GM18867 (cell line): ENCODE results near the gene SYTL3.

Experiments used
- ATAC-seq: cut with Tn5 transposase; IDR thresholded peaks from one replicate; pipeline ENCODE4 v1.9.1; 2021; ENCODE audit warnings: mild to moderate bottlenecking, moderate library complexity; ENCODE audit not compliant: unreplicated experiment

Gene SYTL3

DNA sequence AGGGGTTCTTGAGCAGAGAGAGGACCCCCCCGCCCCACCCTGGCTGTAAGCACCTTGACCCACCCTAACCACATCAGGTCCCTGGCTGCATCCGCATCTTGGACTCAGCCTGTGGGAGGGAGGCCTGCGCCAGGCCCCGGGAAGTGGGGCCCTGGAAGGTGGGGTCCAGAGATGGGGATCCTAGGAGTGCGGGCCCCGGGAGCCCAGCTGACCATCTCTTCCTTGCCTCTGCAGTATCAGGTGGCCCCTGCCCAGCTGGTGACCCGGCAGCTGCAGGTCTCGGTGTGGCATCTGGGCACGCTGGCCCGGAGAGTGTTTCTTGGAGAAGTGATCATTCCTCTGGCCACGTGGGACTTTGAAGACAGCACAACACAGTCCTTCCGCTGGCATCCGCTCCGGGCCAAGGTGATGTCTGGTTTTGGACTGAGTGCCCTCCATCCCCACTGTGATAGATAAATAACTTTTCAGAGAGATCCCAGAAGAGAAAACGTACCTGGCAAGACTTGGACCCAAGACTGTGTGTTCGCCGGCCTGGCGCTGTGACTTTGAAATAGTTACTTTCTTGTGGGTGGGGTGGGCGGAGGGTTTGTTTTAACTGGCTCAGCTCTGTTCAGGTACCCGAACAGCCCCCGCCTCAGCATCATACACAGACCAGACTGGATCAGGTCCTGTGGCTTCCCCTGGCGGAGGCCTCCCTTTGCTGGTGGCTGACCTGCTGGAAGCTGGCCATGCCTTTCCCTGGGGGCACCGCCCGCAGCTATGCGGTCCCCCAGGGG is 107.3 kb downstream of the SYTL3 start:
- ATAC-seq: no peak

DNA sequence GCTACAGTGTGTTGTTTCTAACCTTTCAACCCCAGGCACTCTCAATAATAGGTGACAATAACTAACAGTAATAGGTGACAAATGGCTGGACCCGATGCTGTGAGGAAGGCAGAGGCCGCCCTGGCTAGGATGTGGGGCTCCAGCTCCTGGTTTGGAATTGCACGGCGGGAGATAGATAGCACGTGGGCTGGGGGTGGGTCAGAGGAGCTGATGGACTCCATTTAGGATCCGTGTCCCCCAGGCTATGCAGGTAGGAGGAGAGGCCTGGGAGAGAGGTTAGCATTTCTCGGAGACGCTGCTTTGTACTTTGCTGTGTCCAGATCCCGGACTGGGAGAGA is 107.9 kb downstream of the SYTL3 start:
- ATAC-seq: no peak

DNA sequence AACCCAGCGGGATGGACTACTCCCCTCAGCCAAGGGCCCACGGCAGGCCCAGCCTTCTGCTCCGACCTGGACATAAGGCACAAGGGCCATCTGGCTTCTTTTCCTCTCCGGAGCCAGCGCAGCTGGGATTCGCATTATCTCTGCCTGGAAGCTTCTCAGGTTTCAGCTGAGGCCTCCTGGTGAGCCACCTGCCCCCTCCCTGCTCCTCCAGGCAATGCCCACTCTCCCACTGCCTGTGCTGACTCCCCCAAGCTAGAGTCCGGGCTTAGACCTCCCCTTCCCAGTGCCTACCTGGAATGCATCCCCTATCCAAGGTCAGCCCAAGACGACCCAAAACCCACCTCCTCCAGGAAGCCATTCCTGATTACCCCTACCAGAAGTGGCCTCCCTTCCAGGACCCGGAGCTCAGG is 108.6 kb downstream of the SYTL3 start:
- no peak for ATAC-seq

DNA sequence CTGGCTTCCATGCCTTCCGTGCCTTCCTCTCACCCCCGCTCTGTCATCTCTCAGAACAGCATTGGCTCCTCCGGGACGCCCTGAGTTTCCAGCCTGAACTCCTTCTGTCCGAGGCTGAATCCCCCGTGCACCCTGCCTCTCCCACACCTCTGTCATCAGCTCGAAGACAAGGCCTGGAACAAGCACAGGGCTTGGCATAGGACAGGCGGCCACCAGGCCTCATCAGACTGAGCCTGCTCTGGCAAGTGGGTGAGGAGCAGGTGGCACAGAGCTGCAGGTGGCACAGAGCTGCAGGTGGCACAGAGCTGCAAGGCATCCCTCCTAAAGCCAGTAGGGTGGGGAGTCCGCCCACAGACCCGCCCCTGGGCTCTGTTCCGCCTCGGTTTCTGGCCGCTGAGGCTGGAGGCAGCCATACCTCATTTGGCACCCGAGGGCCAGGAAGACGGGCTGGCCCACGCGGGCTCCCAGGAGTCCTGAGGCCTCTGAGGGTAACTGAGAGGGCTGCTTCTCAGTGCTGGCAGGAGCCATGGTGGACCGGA is 109.2 kb downstream of the SYTL3 start:
- ATAC-seq: no peak

DNA sequence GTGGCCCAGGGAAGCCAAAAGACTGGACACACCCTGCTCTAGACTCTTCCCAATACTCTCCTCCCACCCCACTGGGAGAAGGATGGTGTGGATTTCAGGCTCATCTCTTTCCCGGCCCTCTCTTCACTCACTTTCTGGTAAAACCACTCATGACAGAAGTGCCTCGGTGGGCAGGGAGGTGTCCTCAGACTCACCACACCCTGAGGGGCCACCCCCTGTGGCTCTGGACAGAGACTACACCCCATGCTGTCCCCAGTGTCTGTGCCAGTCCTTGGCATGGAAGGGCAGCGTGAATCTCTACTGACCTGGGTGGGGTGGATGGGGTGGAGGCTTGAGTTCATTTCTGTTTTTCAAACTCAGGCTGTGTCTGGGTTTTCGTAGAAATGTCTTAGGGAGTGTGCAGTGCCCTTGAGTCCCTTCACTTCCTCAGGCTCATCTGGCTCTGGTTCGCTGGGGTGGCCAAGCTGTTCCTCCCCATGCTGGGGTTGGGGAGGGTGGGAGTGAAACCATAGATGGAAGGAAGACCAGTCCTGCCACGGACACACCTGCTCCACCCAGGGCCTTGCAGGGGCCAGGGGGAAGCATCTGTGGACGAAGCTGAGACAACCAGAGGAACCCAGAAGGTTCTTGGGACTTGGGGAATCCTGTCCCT is 110.2 kb downstream of the SYTL3 start:
- ATAC-seq: no peak

DNA sequence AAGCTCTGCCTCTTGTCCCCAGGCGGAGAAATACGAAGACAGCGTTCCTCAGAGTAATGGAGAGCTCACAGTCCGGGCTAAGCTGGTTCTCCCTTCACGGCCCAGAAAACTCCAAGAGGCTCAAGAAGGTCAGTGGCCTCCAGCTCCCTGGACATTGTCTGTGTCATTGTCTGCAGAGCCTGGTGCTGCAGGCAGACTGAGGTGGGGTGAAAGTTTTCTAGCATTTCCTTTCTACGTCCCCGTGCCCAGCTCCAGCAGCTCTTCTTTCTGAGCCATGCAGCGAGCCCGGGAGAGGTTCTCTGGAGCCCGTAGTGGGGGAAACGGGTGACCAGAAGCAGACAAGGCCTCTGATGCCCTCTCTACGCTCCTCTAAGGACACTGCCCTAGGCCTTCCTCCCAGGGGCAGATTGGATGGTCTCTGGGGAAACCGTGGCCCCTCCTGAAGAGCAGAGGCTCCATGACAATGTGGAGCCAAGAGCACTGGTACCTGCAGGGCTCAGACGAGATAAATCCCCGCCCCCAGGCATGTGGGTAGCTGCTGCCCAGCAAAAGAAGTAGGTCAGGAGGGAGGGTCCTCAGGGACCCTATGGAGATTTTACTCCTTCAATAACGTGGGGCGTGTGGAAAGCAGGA is 110.9 kb downstream of the SYTL3 start:
- no peak for ATAC-seq

DNA sequence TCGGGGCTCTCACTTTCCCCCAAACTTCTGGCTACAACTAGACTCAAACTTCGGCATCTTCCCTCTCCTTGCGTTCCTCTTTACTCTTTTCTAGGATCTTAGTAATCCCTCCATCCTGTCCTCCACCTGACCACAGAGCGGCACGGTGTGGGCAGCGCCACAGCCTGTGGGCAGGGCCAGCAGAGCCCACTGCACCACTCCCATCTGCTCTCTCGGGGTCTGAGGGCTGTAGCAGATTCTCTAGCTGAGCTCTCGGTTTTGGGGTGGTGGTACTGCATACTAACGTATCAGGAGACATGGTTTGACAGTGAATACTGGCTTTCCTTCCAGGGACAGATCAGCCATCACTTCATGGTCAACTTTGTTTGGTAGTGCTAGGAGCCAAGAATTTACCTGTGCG is 111.9 kb downstream of the SYTL3 start:
- ATAC-seq: no peak

DNA sequence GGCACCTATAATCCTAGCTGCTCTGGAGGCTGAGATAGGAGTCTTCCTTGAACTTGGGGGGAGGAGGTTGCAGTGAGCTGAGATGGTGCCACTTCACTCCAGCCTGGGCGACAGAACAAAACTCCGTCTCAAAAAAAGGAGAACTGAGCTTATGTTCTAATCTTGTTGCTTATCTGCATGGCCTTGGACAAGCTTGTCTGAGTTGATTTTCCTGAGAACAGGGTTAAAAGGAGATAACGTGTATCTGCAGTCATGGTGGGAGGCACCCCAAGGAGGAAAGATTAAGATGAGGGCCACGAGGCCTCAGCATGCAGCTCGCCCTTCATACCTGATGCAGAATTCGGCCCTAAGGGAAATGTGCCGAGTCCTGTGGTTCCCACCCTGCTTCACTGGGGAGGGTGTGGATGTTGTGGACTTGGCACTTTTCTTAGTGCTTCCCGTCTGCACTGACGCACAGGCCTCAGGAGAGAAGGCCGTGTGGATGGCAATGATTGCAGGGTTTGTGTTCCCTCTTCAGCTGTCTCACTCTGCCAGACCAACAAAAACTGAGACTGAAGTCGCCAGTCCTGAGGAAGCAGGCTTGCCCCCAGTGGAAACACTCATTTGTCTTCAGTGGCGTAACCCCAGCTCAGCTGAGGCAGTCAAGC is 113.1 kb downstream of the SYTL3 start:
- no peak for ATAC-seq

DNA sequence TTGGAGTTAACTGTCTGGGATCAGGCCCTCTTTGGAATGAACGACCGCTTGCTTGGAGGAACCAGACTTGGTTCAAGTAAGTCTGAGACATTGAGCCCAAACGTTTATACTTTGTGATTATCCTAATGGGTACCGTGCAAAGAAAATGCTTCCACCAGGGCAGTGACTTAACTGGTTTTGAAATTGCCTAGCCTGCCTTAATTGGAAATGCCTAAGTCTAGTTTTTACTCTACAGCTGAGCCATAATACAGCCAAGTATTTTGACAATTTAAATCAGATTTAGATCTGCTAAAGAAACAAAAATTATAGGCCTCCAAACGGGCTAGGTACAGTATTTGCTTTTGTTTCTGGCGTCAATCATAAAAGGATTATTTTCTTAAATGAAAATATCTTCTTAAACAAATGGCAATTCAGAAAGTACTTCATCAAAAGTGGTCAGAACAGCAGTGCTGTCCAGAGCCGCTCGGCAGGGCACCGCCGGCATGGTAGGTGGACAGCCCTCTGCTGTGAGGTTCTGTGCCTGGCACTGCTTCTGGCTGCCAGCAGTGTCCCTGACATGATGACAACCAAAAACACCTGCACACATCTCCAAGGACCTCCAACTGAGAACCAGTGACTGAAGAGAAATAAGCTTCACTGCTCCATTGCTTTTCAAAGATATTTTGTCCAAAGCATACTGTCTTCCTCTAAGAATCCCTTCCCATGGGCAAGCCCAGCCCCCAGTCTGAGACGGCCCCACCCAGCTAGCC is 113.8 kb downstream of the SYTL3 start:
- no peak for ATAC-seq

DNA sequence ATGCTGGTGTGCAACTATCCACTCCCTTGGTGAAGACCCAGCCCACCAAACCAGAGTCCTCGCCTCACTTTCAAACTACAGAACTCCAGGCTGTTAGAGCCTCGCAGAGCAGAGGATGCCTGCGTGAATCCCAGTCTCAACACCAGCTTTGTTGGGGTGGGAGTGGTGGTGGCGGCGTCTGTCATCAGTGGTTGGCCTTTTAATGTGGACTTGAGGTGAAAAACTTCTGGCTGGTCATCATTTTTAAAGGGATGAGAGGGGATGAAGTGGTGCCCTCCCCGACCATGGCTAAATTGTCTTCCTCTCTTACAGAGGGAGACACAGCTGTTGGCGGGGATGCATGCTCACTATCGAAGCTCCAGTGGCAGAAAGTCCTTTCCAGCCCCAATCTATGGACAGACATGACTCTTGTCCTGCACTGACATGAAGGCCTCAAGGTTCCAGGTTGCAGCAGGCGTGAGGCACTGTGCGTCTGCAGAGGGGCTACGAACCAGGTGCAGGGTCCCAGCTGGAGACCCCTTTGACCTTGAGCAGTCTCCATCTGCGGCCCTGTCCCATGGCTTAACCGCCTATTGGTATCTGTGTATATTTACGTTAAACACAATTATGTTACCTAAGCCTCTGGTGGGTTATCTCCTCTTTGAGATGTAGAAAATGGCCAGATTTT is 114.5 kb downstream of the SYTL3 start:
- ATAC-seq: no peak

DNA sequence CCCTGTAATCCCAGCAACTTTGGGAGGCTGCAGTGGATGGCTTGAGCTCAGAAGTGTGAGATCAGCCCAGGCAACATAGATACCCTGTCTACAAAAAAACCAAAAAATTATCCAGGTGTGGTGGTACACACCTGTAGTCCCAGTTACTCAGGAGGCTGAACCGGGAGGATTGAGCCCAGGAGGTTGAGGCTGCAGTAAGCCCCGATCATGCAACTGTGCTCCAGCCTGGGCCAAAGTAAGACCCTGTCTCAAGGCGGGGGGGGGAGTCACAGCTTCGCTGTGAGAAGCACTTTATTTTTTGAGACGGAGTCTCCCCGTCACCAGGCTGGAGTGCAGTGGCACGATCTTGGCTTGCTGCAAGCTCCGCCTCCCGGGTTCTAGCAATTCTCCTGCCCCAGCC is 115.1 kb downstream of the SYTL3 start:
- no peak for ATAC-seq

DNA sequence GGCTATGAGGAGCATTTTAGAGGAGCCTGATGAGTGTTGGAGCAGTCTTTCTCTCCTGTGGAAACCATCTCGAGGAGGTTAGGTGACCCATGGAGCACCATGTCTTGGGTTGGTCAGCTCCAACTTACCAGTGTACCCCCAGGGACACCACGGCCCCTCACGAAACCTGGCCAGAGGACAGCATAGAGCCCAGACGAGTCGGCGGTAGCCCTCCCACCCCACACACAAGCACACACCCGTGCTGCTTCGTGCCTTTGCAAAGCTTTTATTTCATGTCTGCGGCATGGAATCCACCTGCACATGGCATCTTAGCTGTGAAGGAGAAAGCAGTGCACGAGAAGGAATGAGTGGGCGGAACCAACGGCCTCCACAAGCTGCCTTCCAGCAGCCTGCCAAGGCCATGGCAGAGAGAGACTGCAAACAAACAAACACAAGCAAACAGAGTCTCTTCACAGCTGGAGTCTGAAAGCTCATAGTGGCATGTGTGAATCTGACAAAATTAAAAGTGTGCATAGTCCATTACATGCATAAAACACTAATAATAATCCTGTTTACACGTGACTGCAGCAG is 115.7 kb downstream of the SYTL3 start:
- no peak for ATAC-seq

DNA sequence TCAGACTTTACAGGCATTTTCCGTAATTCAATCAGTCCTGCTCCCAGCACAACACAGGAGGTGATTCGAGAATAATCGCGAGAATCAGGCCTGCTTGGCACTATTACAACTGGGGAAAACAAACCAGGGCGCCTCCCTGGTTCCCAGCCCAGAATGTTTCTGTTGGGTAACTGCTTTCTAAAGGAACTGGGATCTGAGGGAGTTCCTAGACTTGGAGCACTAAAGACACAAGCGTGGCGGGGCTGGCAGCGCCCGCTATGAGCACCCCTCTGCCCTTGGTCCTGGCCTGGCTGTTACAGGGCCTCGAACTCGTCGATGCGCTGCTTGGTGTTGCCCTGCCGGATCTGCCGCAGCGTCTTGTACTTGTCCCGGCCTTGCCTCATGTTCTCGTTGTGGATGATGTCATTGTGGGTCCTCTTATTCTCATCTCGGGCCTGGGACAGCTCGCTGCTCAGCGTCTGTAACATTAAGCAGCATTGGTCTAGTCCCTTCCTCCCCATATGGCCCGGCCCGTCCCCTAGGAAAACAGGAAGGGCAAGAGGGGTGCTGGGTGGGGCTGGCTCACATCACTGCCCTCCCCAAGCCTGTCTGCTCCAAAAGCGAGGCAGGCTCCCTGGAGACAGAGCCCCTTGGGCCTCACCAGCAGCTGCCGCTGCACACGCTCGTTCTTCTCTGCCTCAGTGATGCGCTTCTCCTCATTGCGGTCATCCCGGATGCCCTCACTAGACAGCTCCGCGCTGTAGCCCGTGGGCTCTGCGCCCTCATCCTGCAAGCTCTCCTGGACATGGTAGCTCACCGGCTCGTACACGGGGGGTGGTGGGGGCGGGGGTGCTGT is 117.0 kb downstream of the SYTL3 start:
- no peak for ATAC-seq

DNA sequence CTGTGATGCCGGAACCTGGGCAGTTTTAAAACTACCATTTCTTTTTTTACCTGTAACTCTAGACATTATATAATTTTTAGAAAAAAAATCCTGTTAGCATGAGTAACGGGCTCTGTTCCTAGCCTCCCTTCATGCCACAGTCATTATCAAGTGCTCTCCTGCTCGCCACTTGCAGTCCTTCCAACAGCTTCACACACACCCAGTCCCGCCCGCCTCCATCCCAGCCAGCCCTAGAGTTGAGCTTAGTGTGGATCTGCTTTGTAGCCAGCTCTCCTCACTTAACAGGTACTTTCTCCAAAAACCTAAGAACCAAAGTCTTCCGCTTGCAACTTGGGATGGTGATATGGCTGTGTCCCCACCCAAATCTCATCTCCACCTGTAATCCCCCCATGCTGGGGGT is 117.9 kb downstream of the SYTL3 start:
- ATAC-seq: no peak

DNA sequence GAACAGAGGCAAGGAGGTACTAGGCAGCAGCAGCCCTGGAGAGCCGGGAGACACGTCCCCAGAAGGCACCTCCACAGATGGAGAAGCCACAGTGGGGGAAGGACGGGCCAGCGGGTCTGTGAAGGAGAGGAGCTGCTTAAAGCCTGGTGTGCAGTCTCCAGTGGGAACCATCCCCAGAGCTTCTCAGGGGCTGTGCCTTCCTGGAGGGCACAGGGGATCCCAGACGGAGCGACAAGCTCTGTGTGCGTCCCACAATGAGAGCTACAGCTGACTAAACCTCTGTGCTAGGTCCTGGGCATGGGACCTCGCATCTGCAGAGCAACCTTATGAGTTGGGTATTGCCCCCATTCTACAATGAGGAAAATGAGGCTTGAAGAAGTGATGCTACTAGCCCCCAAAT is 118.6 kb downstream of the SYTL3 start:
- ATAC-seq: no peak

DNA sequence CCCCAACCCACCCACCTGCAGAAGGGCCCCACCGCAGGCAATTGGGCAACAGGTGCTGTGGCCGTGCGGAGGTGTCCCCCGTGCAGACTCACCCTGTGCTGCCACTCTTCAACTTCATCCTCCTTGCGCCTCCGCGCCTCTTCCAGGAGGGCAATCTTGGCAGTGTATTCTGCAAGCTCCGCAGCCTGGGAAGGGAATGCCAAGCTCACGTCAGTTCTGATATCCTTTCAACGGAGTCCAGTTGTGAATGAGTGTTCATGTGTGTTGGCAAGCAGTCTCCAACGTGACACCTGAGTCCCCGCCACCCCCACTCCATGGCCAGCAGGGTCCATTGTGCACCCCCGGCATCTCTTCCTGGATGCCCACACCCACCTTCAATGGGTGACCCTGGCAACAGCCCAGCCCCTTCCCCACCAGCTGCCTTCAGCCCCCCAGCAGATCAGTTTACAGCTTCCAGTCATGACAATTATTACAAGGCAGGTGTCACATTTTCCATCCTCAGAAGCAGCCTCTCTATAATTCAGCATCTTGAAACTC is 119.4 kb downstream of the SYTL3 start:
- ATAC-seq: no peak

DNA sequence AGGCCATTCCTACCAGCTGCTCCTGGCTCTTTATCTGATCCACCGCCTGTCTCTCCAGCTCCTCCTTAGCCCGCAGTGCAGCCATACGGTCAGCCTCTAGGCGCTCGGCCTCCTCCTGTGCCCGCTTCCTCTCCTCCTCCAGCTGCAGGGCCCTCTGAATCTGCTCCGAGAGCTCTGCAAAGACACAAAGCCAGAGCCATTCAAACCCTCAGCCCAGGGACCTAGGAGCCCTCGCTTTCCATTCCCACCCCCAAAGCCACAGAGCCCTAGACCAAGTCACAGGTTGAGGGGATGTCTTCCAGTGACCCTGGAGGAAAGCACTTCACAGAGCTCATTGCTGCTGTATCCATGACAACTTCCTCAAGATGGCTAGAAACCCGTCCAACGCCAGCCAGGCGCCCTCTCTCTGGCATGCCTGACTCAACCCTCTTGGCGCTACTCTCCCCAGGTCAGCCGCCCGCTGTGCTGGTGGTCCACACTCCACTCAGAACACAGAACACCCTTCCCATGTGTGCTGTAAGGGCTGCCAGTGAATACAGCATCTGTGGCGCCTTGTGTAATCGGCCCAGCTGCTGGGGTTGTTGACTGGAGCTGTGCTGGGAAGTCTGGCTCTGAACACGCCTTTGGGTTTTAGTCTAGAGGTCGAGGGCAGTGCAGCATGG is 120.0 kb downstream of the SYTL3 start:
- no peak for ATAC-seq
